ENCODE results near the gene CALML4.

GRCh38 chr15:68249058-68249713 lies 44.1 kb upstream of the CALML4 start:
- TF ChIP-seq CTCF (IDR thresholded peaks at IDR 0.05; ENCODE audit: low read depth, low read length, poor library complexity, severe bottlenecking): no peak
- TF ChIP-seq EZH2phosphoT487 (IDR thresholded peaks at IDR 0.05; ENCODE audit: borderline replicate concordance, low read length): no peak

Measured in DOHH2 (cell line).